Measurements from ENCODE around the gene CATSPER1. TPM values are rescaled to one million over a fixed set of nuclear protein-coding genes. Genes with fewer than 3 reads are reported as not detected.

CATSPER1 gene
- total RNA-seq, 1 experiment from 2014 or later = 1.1 TPM

GRCh38 chr11:66059966-66060680 is 33.8 kb upstream of the CATSPER1 start:
- Histone ChIP-seq H3K27ac (ENCODE audit: low read length) (no peak overlapping the region), H3F3A (ENCODE audit: low read length, unreplicated experiment) (no peaks in the 10 kb centered on the region), H3K79me2 (ENCODE audit: low read length) (peaks cover 18% of the 10 kb centered on the region), H3K4me1 (ENCODE audit: insufficient read depth, low read length) (no peaks in the 10 kb centered on the region), H3K9ac (ENCODE audit: low read length) (no peak overlapping the region), H3K27me3 (ENCODE audit: low read length) (no peaks in the 10 kb centered on the region), H3K4me2 (ENCODE audit: low read length) (no peak overlapping the region), H3K36me3 (ENCODE audit: low read depth, low read length) (peaks cover 93% of the 10 kb centered on the region), H3K4me3 (ENCODE audit: low read length) (no peak overlapping the region), H2AFZ (ENCODE audit: low read length) (no peak overlapping the region), H3K9me2 (replicated peaks; ENCODE audit: low read length) (no peaks in the 10 kb centered on the region), H4K20me1 (ENCODE audit: low read length) (no peaks in the 10 kb centered on the region), H3K9me3 (ENCODE audit: low read length) (no peaks in the 10 kb centered on the region)
- POLR2A ChIA-PET (ENCODE audit: unreplicated experiment) = no interaction called here
- BruUV-seq (replicated peaks) = no TSS peak
- intact Hi-C loops (cut with micrococcal nuclease) = no loop called here
- no peak for TF ChIP-seq EZH2 (IDR thresholded peaks at IDR 0.05; ENCODE audit: low read length, unreplicated experiment)
- no peak for TF ChIP-seq CTCF (conservative IDR thresholded peaks at IDR 0.05; ENCODE audit: low read depth, low read length)
- TF ChIP-seq EZH2phosphoT487 (IDR thresholded peaks at IDR 0.05; ENCODE audit: borderline replicate concordance, low read length) = no peak
- no peak for ATAC-seq
- no peak for DNase-seq
- CTCF ChIA-PET = interaction anchor here (0.6 kb wide), 2 partner anchors 8 kb away, joined by 3 read pairs; partner anchors contain the start of gene SF3B2

GRCh38 chr11:66056501-66056900 is 30.2 kb upstream of the CATSPER1 start:
- no peak for TF ChIP-seq EZH2phosphoT487 (IDR thresholded peaks at IDR 0.05; ENCODE audit: borderline replicate concordance, low read length)
- no peak for TF ChIP-seq EZH2 (IDR thresholded peaks at IDR 0.05; ENCODE audit: low read length, unreplicated experiment)
- no peak for TF ChIP-seq CTCF (conservative IDR thresholded peaks at IDR 0.05; ENCODE audit: low read depth, low read length)
- POLR2A ChIA-PET (ENCODE audit: unreplicated experiment) = no interaction called here
- Histone ChIP-seq H2AFZ (ENCODE audit: low read length) (no peak overlapping the region), H3K9ac (ENCODE audit: low read length) (no peak overlapping the region), H3K36me3 (ENCODE audit: low read depth, low read length) (peaks cover 67% of the 10 kb centered on the region), H3K9me3 (ENCODE audit: low read length) (no peaks in the 10 kb centered on the region), H4K20me1 (ENCODE audit: low read length) (no peaks in the 10 kb centered on the region), H3K9me2 (replicated peaks; ENCODE audit: low read length) (no peaks in the 10 kb centered on the region), H3K4me1 (ENCODE audit: insufficient read depth, low read length) (peaks cover 8% of the 10 kb centered on the region), H3K27ac (ENCODE audit: low read length) (no peak overlapping the region), H3K27me3 (ENCODE audit: low read length) (no peaks in the 10 kb centered on the region), H3K4me3 (ENCODE audit: low read length) (no peak overlapping the region), H3F3A (ENCODE audit: low read length, unreplicated experiment) (no peaks in the 10 kb centered on the region), H3K79me2 (ENCODE audit: low read length) (peaks cover 37% of the 10 kb centered on the region), H3K4me2 (ENCODE audit: low read length) (no peak overlapping the region)
- no TSS peak for BruUV-seq (replicated peaks)
- ATAC-seq = no peak
- CTCF ChIA-PET = no interaction called here
- no peak for DNase-seq
- intact Hi-C loops (cut with micrococcal nuclease) = no loop called here

DNA sequence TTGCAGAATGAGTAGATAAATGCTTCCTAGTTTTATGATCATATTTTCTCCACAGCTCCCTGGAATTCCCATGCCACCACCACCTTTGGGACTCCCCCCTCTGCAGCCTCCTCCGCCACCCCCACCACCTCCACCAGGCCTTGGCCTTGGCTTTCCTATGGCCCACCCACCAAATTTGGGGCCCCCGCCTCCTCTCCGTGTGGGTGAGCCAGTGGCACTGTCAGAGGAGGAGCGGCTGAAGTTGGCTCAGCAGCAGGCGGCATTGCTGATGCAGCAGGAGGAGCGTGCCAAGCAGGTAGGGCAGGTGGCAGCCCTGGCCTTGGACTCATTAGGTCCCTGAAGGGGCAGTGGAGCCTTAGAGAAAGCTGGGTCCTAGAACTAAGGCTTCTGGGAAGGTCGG is 28.7 kb upstream of the CATSPER1 start:
- no peak overlapping the region for H3K27ac ChIP-seq (ENCODE audit: low read length)
- TF ChIP-seq EZH2phosphoT487 (IDR thresholded peaks at IDR 0.05; ENCODE audit: borderline replicate concordance, low read length) (no peak), CTCF (conservative IDR thresholded peaks at IDR 0.05; ENCODE audit: low read depth, low read length) (no peak), EZH2 (IDR thresholded peaks at IDR 0.05; ENCODE audit: low read length, unreplicated experiment) (no peak)
- H4K20me1 ChIP-seq (ENCODE audit: low read length) = no peaks in the 10 kb centered on the region
- no peaks in the 10 kb centered on the region for H3K27me3 ChIP-seq (ENCODE audit: low read length)
- BruUV-seq (replicated peaks) = no TSS peak
- H3K36me3 ChIP-seq (ENCODE audit: low read depth, low read length) = peaks cover 52% of the 10 kb centered on the region
- H2AFZ ChIP-seq (ENCODE audit: low read length) = no peak overlapping the region
- H3K4me2 ChIP-seq (ENCODE audit: low read length) = no peak overlapping the region
- H3K4me1 ChIP-seq (ENCODE audit: insufficient read depth, low read length) = peaks cover 18% of the 10 kb centered on the region
- ATAC-seq (no peak), DNase-seq (no peak)
- H3K9me3 ChIP-seq (ENCODE audit: low read length) = no peaks in the 10 kb centered on the region
- ChIA-PET CTCF (no interaction called here), POLR2A (ENCODE audit: unreplicated experiment) (no interaction called here)
- no peaks in the 10 kb centered on the region for H3K9me2 ChIP-seq (replicated peaks; ENCODE audit: low read length)
- no peak overlapping the region for H3K9ac ChIP-seq (ENCODE audit: low read length)
- no peak overlapping the region for H3K4me3 ChIP-seq (ENCODE audit: low read length)
- intact Hi-C loops (cut with micrococcal nuclease) = no loop called here
- H3K79me2 ChIP-seq (ENCODE audit: low read length) = peaks cover 37% of the 10 kb centered on the region
- H3F3A ChIP-seq (ENCODE audit: low read length, unreplicated experiment) = no peaks in the 10 kb centered on the region
